Measurements from ENCODE around the gene NOTCH1.
A peak's percentile ranks its signal among the peaks of the same experiment; 100 is the strongest.

- TF ChIP-seq CTCF (conservative IDR thresholded peaks at IDR 0.05) (no peak), ZFX (IDR thresholded peaks at IDR 0.05) (peak; percentile 53; the same call in 1 of the 2 replicates)
These were observed 720 bp downstream of the NOTCH1 start for GRCh38 chr9:136544964-136545691.

Data from C4-2B (cell line).